Parathyroid adenoma (tissue), 2 donors: ENCODE measurements around the gene SOS2.

Experiments
- H2AFZ ChIP-seq: fragments of 300-600 bp; sonication (generic); one replicate; pipeline ENCODE4 v1.7.0; 2017; ENCODE audit warnings: antibody characterized with exemption, mild to moderate bottlenecking
- H3K27ac ChIP-seq: fragments of 300-600 bp; sonication (generic); one replicate; pipeline ENCODE4 v1.7.0; 2017
- H3K27me3 ChIP-seq: fragments of 300-600 bp; sonication (generic); one replicate; pipeline ENCODE4 v1.7.0; 2017; ENCODE audit warnings: low read length; ENCODE audit not compliant: control insufficient read depth, insufficient read depth
- H3K36me3 ChIP-seq: fragments of 300-600 bp; sonication (generic); one replicate; pipeline ENCODE4 v1.7.0; 2017; ENCODE audit warnings: low read length; ENCODE audit not compliant: control insufficient read depth, insufficient read depth
- H3K4me1 ChIP-seq: fragments of 300-600 bp; sonication (generic); one replicate; pipeline ENCODE4 v1.7.0; 2017; ENCODE audit warnings: control low read depth
- H3K4me2 ChIP-seq: fragments of 300-600 bp; sonication (generic); one replicate; pipeline ENCODE4 v1.7.0; 2017; ENCODE audit warnings: low read length
- H3K4me3 ChIP-seq: fragments of 300-600 bp; sonication (generic); one replicate; pipeline ENCODE4 v1.7.0; 2017; ENCODE audit warnings: low read depth, low read length
- H3K79me2 ChIP-seq: fragments of 300-600 bp; sonication (generic); one replicate; pipeline ENCODE4 v1.7.0; 2017; ENCODE audit warnings: control low read depth
- H3K9ac ChIP-seq: fragments of 300-600 bp; sonication (generic); one replicate; pipeline ENCODE4 v1.7.0; 2017; ENCODE audit warnings: mild to moderate bottlenecking
- H3K9me3 ChIP-seq: fragments of 300-600 bp; sonication (generic); one replicate; pipeline ENCODE4 v1.7.0; 2017; ENCODE audit warnings: low read length; ENCODE audit not compliant: control insufficient read depth
- CTCF ChIP-seq: fragments of 300-600 bp; sonication (generic); IDR thresholded peaks from one replicate; pipeline ENCODE4 v1.7.0; 2017; ENCODE audit warnings: antibody characterized with exemption, mild to moderate bottlenecking
- donor health status: primary hyperparathyroidism.

SOS2 gene

DNA sequence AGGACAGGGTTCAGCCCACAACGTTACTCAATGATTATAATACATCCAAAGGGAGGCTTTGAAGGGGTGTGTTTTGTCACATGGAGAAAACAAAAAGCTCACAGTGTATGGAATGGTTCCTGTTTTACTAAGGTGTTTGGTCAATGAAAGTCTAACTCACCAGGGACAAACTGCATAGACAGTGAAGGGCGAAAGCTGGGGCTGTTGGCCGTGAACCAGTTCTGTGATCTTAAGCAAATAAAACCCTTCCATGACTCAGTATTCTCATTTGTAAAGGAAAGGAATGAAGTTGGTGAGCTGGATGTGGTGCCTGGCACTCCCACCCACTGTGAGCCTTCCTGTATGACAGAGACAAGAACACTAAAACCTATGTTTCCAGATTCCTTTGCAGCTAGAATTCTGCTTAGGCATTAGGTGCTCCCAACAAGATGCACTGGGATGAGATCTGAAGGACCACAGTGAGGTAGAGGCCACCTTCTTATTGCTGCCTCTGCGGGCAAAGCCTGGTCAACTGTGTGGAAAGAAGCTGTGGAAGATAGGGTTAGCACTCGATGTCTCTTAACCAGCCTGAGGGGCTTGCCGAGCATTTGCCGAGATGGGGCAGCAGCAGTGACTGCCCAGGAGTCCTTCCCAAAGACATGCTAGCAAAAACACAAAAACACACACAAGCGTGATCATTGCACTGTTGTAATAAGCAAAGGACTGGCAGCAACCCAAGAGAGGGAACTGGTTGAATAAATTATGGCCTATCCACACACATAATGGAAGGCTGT is 163.5 kb downstream of the SOS2 start:
- H3K27me3 ChIP-seq: no peaks in the 10 kb centered on the region
- no peaks in the 10 kb centered on the region for H3K4me1 ChIP-seq
- no peak for TF ChIP-seq CTCF
- H2AFZ ChIP-seq: no peak overlapping the region
- no peaks in the 10 kb centered on the region for H3K79me2 ChIP-seq
- H3K9me3 ChIP-seq: no peaks in the 10 kb centered on the region
- no peaks in the 10 kb centered on the region for H3K36me3 ChIP-seq
- no peak overlapping the region for H3K27ac ChIP-seq
- no peak overlapping the region for H3K4me2 ChIP-seq
- H3K4me3 ChIP-seq: no peak overlapping the region
- no peak overlapping the region for H3K9ac ChIP-seq
